Measurements from ENCODE around the gene RAPH1.

RAPH1 gene

DNA sequence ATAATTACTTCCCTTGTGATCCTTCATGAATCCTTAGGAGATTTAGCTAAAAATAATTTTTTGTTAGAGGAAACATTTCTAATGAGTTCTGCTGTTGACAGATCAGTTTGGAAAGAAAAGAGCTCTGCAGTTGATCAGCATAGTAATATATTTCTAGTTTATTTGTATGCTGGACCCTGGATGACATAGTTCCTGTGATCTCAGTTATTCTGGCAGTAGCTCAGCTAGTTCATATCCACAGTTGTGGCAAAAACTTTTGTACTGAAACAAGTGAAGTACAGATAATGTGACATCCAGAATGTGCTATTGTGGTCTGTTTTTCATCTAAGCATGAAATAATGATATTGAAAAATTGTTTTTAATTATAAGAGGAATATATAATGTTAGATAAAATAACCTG is 173.2 kb downstream of the RAPH1 start:
- no peak overlapping the region for H2BK5ac ChIP-seq (ENCODE audit: low read length)
- H3K27ac ChIP-seq (ENCODE audit: low read depth, low read length) = no peak overlapping the region
- no peak for DNase-seq
- H2AK5ac ChIP-seq (ENCODE audit: low read length) = no peak overlapping the region
- no peak overlapping the region for H4K5ac ChIP-seq (ENCODE audit: low read length)
- H3K36me3 ChIP-seq (ENCODE audit: control insufficient read depth, insufficient read depth, low read length) = no peaks in the 10 kb centered on the region
- peaks cover 15% of the 10 kb centered on the region for H3K79me2 ChIP-seq (ENCODE audit: control insufficient read depth, insufficient read depth, low read length)
- no peaks in the 10 kb centered on the region for H3K27me3 ChIP-seq (ENCODE audit: insufficient read depth, low read length, poor library complexity)
- H3K4me1 ChIP-seq (ENCODE audit: control insufficient read depth, low read depth, low read length) = no peaks in the 10 kb centered on the region
- H3K23ac ChIP-seq (ENCODE audit: low read length) = no peak overlapping the region
- H3K4ac ChIP-seq (ENCODE audit: low read depth, low read length) = no peak overlapping the region
- H3K56ac ChIP-seq (ENCODE audit: low read length) = no peak overlapping the region
- no peak overlapping the region for H2BK120ac ChIP-seq (ENCODE audit: low read depth, low read length)
- H3K18ac ChIP-seq (ENCODE audit: low read length) = no peak overlapping the region
- H4K8ac ChIP-seq (ENCODE audit: low read depth, low read length) = no peak overlapping the region
- H3K79me1 ChIP-seq (ENCODE audit: low read length) = peaks cover 5% of the 10 kb centered on the region
- no peak overlapping the region for H2BK15ac ChIP-seq (replicated peaks; ENCODE audit: low read depth)
- no peak overlapping the region for H3K9ac ChIP-seq (ENCODE audit: low read length)
- no peak overlapping the region for H3K4me3 ChIP-seq (ENCODE audit: low read length)
- no peak overlapping the region for H3K4me2 ChIP-seq (ENCODE audit: low read length)

DNA sequence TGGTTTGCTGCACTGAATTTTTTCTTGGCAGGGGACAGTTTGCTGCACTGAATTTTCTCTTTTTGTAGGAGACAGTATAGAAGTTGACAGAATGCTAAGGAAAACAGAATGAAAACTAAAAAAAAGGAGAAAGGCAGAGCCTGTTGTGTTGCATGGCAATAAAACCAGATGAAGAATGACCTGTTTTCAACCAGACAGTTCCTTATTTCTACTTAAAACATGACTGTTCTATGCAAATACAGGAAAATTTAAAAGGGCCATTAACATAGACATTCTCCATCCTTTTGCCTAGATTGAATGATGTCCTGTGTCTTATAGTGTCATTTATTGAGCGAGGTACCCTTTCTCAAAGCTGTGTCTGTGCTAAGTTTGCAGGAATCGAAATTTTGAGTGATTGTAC is 173.6 kb downstream of the RAPH1 start:
- no peaks in the 10 kb centered on the region for H3K4me1 ChIP-seq (ENCODE audit: control insufficient read depth, low read depth, low read length)
- no peak overlapping the region for H3K27ac ChIP-seq (ENCODE audit: low read depth, low read length)
- H3K79me2 ChIP-seq (ENCODE audit: control insufficient read depth, insufficient read depth, low read length) = peaks cover 15% of the 10 kb centered on the region
- no peak overlapping the region for H3K23ac ChIP-seq (ENCODE audit: low read length)
- H4K5ac ChIP-seq (ENCODE audit: low read length) = no peak overlapping the region
- H2AK5ac ChIP-seq (ENCODE audit: low read length) = no peak overlapping the region
- no CpG with 5 or more reads among the region's 2 CpGs for WGBS (ENCODE audit: extremely low coverage, insufficient coverage, low lambda C conversion rate)
- no peak overlapping the region for H3K9ac ChIP-seq (ENCODE audit: low read length)
- H3K4me3 ChIP-seq (ENCODE audit: low read length) = no peak overlapping the region
- no peak overlapping the region for H3K56ac ChIP-seq (ENCODE audit: low read length)
- no peak overlapping the region for H2BK120ac ChIP-seq (ENCODE audit: low read depth, low read length)
- H2BK15ac ChIP-seq (replicated peaks; ENCODE audit: low read depth) = no peak overlapping the region
- no peak overlapping the region for H2BK5ac ChIP-seq (ENCODE audit: low read length)
- no peak overlapping the region for H4K8ac ChIP-seq (ENCODE audit: low read depth, low read length)
- H3K79me1 ChIP-seq (ENCODE audit: low read length) = peaks cover 3% of the 10 kb centered on the region
- H3K18ac ChIP-seq (ENCODE audit: low read length) = no peak overlapping the region
- no peak for DNase-seq
- no peak overlapping the region for H3K4me2 ChIP-seq (ENCODE audit: low read length)
- no peaks in the 10 kb centered on the region for H3K36me3 ChIP-seq (ENCODE audit: control insufficient read depth, insufficient read depth, low read length)
- no peaks in the 10 kb centered on the region for H3K27me3 ChIP-seq (ENCODE audit: insufficient read depth, low read length, poor library complexity)
- H3K4ac ChIP-seq (ENCODE audit: low read depth, low read length) = no peak overlapping the region

DNA sequence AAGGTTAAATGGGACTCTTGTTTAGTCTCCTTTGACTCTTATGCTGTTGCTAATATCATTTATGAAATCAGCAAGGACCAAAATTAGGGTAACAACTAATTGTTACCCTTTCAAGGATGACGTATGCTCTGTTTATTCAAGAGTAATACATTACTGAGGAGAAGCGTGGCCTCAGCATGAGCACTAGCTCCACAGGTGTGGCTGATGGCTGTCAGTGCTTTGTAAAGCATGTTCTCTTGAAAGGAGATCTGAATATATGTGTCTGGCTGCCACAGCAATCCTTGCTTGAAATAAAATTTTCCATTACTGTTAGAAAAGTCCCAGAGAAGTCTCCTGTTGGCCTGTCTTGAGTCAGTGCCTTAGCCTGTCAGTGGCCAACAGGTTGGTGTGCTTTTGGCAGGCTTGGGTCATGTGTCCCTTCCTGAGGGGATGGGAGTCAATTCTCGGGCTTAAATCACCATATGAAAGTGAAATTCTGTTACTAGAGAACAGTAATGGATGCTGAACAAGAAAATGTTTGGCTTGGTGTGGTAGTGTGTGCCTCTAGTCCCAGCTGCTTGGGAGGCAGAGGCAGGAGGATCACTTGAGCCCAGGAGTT is 174.2 kb downstream of the RAPH1 start:
- H3K4ac ChIP-seq (ENCODE audit: low read depth, low read length) = no peak overlapping the region
- H4K5ac ChIP-seq (ENCODE audit: low read length) = no peak overlapping the region
- H2BK15ac ChIP-seq (replicated peaks; ENCODE audit: low read depth) = no peak overlapping the region
- H2BK5ac ChIP-seq (ENCODE audit: low read length) = no peak overlapping the region
- WGBS (ENCODE audit: extremely low coverage, insufficient coverage, low lambda C conversion rate) = no CpG with 5 or more reads among the region's 3 CpGs
- H3K27me3 ChIP-seq (ENCODE audit: insufficient read depth, low read length, poor library complexity) = no peaks in the 10 kb centered on the region
- H4K8ac ChIP-seq (ENCODE audit: low read depth, low read length) = no peak overlapping the region
- H3K23ac ChIP-seq (ENCODE audit: low read length) = no peak overlapping the region
- peaks cover 15% of the 10 kb centered on the region for H3K79me2 ChIP-seq (ENCODE audit: control insufficient read depth, insufficient read depth, low read length)
- H3K9ac ChIP-seq (ENCODE audit: low read length) = no peak overlapping the region
- no peak overlapping the region for H3K4me2 ChIP-seq (ENCODE audit: low read length)
- no peak overlapping the region for H3K4me3 ChIP-seq (ENCODE audit: low read length)
- peaks cover 3% of the 10 kb centered on the region for H3K79me1 ChIP-seq (ENCODE audit: low read length)
- no peaks in the 10 kb centered on the region for H3K36me3 ChIP-seq (ENCODE audit: control insufficient read depth, insufficient read depth, low read length)
- no peak for DNase-seq
- no peak overlapping the region for H3K27ac ChIP-seq (ENCODE audit: low read depth, low read length)
- H3K56ac ChIP-seq (ENCODE audit: low read length) = no peak overlapping the region
- no peak overlapping the region for H2AK5ac ChIP-seq (ENCODE audit: low read length)
- H3K18ac ChIP-seq (ENCODE audit: low read length) = no peak overlapping the region
- H2BK120ac ChIP-seq (ENCODE audit: low read depth, low read length) = no peak overlapping the region
- no peaks in the 10 kb centered on the region for H3K4me1 ChIP-seq (ENCODE audit: control insufficient read depth, low read depth, low read length)

DNA sequence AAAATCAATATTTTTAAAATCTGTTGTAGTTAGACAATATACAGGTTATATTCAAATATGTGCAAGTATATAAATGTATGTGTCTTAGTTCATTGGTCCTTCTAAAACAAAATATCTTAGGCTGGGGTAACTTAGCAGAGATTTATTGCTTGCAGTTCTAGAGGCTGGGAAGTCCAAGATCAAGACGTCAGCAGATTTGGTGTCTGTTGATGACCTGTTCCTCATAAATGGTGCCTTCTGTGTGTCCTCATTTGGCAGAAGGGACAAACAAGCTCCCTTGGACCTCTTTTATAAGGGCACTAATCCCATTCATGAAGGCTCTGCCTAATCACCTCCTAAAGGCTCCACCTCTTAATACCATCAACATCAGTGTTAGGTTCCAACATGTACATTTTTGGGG is 175.7 kb downstream of the RAPH1 start:
- no peak overlapping the region for H4K8ac ChIP-seq (ENCODE audit: low read depth, low read length)
- no peak overlapping the region for H3K4me3 ChIP-seq (ENCODE audit: low read length)
- no peak overlapping the region for H4K5ac ChIP-seq (ENCODE audit: low read length)
- no peaks in the 10 kb centered on the region for H3K4me1 ChIP-seq (ENCODE audit: control insufficient read depth, low read depth, low read length)
- H3K56ac ChIP-seq (ENCODE audit: low read length) = no peak overlapping the region
- no peak overlapping the region for H2BK120ac ChIP-seq (ENCODE audit: low read depth, low read length)
- no peak overlapping the region for H3K23ac ChIP-seq (ENCODE audit: low read length)
- no peaks in the 10 kb centered on the region for H3K36me3 ChIP-seq (ENCODE audit: control insufficient read depth, insufficient read depth, low read length)
- no peak overlapping the region for H3K18ac ChIP-seq (ENCODE audit: low read length)
- peaks cover 19% of the 10 kb centered on the region for H3K79me2 ChIP-seq (ENCODE audit: control insufficient read depth, insufficient read depth, low read length)
- H3K27ac ChIP-seq (ENCODE audit: low read depth, low read length) = no peak overlapping the region
- no peak overlapping the region for H3K4ac ChIP-seq (ENCODE audit: low read depth, low read length)
- no peak for DNase-seq
- no peak overlapping the region for H3K9ac ChIP-seq (ENCODE audit: low read length)
- no peak overlapping the region for H2BK5ac ChIP-seq (ENCODE audit: low read length)
- no CpG with 5 or more reads among the region's 1 CpG for WGBS (ENCODE audit: extremely low coverage, insufficient coverage, low lambda C conversion rate)
- peaks cover 6% of the 10 kb centered on the region for H3K79me1 ChIP-seq (ENCODE audit: low read length)
- no peaks in the 10 kb centered on the region for H3K27me3 ChIP-seq (ENCODE audit: insufficient read depth, low read length, poor library complexity)
- H2BK15ac ChIP-seq (replicated peaks; ENCODE audit: low read depth) = no peak overlapping the region
- H3K4me2 ChIP-seq (ENCODE audit: low read length) = no peak overlapping the region
- H2AK5ac ChIP-seq (ENCODE audit: low read length) = no peak overlapping the region

DNA sequence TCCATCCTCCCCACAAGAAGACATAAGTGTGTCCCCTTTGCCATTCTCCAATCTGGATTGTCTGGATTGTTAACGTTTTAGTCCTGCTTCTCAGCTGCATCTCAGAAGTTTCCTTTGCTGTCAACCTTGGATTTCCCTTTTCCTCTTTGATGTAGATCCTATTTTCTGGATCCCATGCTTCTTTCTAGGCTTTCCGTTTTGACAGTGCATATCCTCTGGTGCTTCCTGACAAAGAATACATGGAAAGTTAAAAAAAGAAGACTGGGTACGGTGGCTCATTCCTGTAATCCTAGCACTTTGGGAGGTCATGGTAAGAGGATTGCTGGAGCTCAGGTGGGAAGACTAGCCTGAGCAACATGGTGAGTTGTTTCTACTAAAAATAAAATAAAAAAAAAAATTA is 180.1 kb downstream of the RAPH1 start:
- no peak overlapping the region for H3K27ac ChIP-seq (ENCODE audit: low read depth, low read length)
- H3K4me3 ChIP-seq (ENCODE audit: low read length) = no peak overlapping the region
- no peak overlapping the region for H4K8ac ChIP-seq (ENCODE audit: low read depth, low read length)
- no peak overlapping the region for H2BK120ac ChIP-seq (ENCODE audit: low read depth, low read length)
- H3K79me2 ChIP-seq (ENCODE audit: control insufficient read depth, insufficient read depth, low read length) = peaks cover 18% of the 10 kb centered on the region
- WGBS (ENCODE audit: extremely low coverage, insufficient coverage, low lambda C conversion rate) = no CpG with 5 or more reads among the region's 3 CpGs
- no peak overlapping the region for H2AK5ac ChIP-seq (ENCODE audit: low read length)
- no peak overlapping the region for H2BK5ac ChIP-seq (ENCODE audit: low read length)
- H2BK15ac ChIP-seq (replicated peaks; ENCODE audit: low read depth) = no peak overlapping the region
- no peaks in the 10 kb centered on the region for H3K36me3 ChIP-seq (ENCODE audit: control insufficient read depth, insufficient read depth, low read length)
- H4K5ac ChIP-seq (ENCODE audit: low read length) = no peak overlapping the region
- H3K18ac ChIP-seq (ENCODE audit: low read length) = no peak overlapping the region
- no peak overlapping the region for H3K4ac ChIP-seq (ENCODE audit: low read depth, low read length)
- no peak for DNase-seq
- no peaks in the 10 kb centered on the region for H3K27me3 ChIP-seq (ENCODE audit: insufficient read depth, low read length, poor library complexity)
- H3K4me1 ChIP-seq (ENCODE audit: control insufficient read depth, low read depth, low read length) = no peaks in the 10 kb centered on the region
- H3K9ac ChIP-seq (ENCODE audit: low read length) = no peak overlapping the region
- H3K56ac ChIP-seq (ENCODE audit: low read length) = no peak overlapping the region
- no peak overlapping the region for H3K23ac ChIP-seq (ENCODE audit: low read length)
- peaks cover 14% of the 10 kb centered on the region for H3K79me1 ChIP-seq (ENCODE audit: low read length)
- no peak overlapping the region for H3K4me2 ChIP-seq (ENCODE audit: low read length)

DNA sequence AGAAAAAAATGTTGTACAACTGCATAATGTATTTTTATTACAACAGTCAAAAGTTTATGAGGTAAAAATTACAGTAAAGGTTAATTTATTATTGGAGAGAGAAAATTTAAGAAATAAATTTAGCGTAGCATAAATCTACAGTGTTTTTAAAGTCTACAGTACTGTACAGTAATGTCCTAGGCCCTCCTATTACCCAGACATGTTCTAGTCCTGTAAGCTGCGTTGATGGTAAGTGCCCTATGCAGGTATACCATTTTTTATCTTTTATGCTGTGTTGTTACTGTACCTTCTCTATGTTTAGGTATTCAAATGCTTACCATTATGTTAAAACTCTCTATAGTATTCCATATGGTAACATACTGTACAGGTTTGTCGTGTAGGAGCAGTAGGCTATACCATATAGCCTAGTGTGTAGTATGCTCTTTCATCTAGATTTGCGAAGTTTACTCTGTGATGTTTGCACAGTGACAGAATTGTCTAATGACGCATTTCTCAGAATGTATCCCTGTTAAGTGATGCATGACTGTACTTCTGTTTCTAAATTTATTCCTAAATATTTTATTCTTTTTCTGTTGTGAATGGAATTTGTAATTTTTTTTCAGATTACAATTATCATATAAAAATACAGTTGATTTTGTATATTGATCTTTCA is 182.4 kb downstream of the RAPH1 start:
- no peaks in the 10 kb centered on the region for H3K4me1 ChIP-seq (ENCODE audit: control insufficient read depth, low read depth, low read length)
- no peak overlapping the region for H3K23ac ChIP-seq (ENCODE audit: low read length)
- H3K79me1 ChIP-seq (ENCODE audit: low read length) = peaks cover 12% of the 10 kb centered on the region
- H3K4ac ChIP-seq (ENCODE audit: low read depth, low read length) = no peak overlapping the region
- no peak for DNase-seq
- H2BK5ac ChIP-seq (ENCODE audit: low read length) = no peak overlapping the region
- peaks cover 17% of the 10 kb centered on the region for H3K79me2 ChIP-seq (ENCODE audit: control insufficient read depth, insufficient read depth, low read length)
- no peak overlapping the region for H3K18ac ChIP-seq (ENCODE audit: low read length)
- no peak overlapping the region for H2AK5ac ChIP-seq (ENCODE audit: low read length)
- no peaks in the 10 kb centered on the region for H3K27me3 ChIP-seq (ENCODE audit: insufficient read depth, low read length, poor library complexity)
- H3K9ac ChIP-seq (ENCODE audit: low read length) = no peak overlapping the region
- H2BK120ac ChIP-seq (ENCODE audit: low read depth, low read length) = no peak overlapping the region
- no peak overlapping the region for H2BK15ac ChIP-seq (replicated peaks; ENCODE audit: low read depth)
- H3K4me2 ChIP-seq (ENCODE audit: low read length) = no peak overlapping the region
- H3K36me3 ChIP-seq (ENCODE audit: control insufficient read depth, insufficient read depth, low read length) = no peaks in the 10 kb centered on the region
- no peak overlapping the region for H3K4me3 ChIP-seq (ENCODE audit: low read length)
- H4K5ac ChIP-seq (ENCODE audit: low read length) = no peak overlapping the region
- no peak overlapping the region for H3K27ac ChIP-seq (ENCODE audit: low read depth, low read length)
- no peak overlapping the region for H3K56ac ChIP-seq (ENCODE audit: low read length)
- WGBS (ENCODE audit: extremely low coverage, insufficient coverage, low lambda C conversion rate) = 100% methylated on average over 1 of the region's 5 CpGs
- no peak overlapping the region for H4K8ac ChIP-seq (ENCODE audit: low read depth, low read length)

Data from mesendoderm (in vitro differentiated cells).